Ascending aorta (tissue), 2 donors: Measurements from ENCODE around the gene FFAR3. TPM values are rescaled to one million over a fixed set of nuclear protein-coding genes. Genes with fewer than 3 reads are reported as not detected.
"Not testable (repeated sequence)": the region's sequence is repeated elsewhere in the genome, so short reads cannot be mapped to it uniquely, and the experiment has no call there.

Experiments
- DNase-seq, 2 donors: peaks; one replicate each; pipeline ENCODE4 v3.0.0-alpha.2; 2019; ENCODE audit warnings: low spot score in 2 of 2
- H3K27ac ChIP-seq, 2 donors: fragments of 200-600 bp; sonication (generic); one replicate each; pipeline ENCODE4 v1.5.1; 2016 to 2017; ENCODE audit warnings: mild to moderate bottlenecking in 1 of 2
- H3K27me3 ChIP-seq: fragments of 200-600 bp; sonication (generic); one replicate; pipeline ENCODE4 v1.5.1; 2017
- H3K36me3 ChIP-seq, 2 donors: fragments of 200-600 bp; sonication (generic); one replicate each; pipeline ENCODE4 v1.5.1; 2016
- H3K4me1 ChIP-seq, 2 donors: fragments of 200-600 bp; sonication (generic); one replicate each; pipeline ENCODE4 v1.5.1; 2016 to 2017; ENCODE audit warnings: mild to moderate bottlenecking in 1 of 2
- H3K4me3 ChIP-seq, 2 donors: fragments of 200-600 bp; sonication (generic); one replicate each; pipeline ENCODE4 v1.5.1; 2016 to 2017; ENCODE audit warnings: mild to moderate bottlenecking in 1 of 2
- H3K9me3 ChIP-seq, 2 donors: fragments of 200-600 bp; sonication (generic); one replicate each; pipeline ENCODE4 v1.5.1; 2016
- intact Hi-C: fragments of 100-400 bp; cut with DNase I; formaldehyde crosslinking; loops from one replicate; pipeline ENCODE4 v1.15.1; 2023
- total RNA-seq: library from RNA; depleted of rRNA; stranded (reverse); fragments of >200 nt; gene quantifications from one replicate; pipeline ENCODE4 v1.1.0, GENCODE V29; 2016
- TF ChIP-seq, protein P1 (sequence below), 3 experiments: fragments of 200-600 bp in 2 of 3; fragments of 450-650 bp in 1 of 3; sonication (generic) in 2 of 3; IDR thresholded peaks; one replicate each; pipeline ENCODE4 v1.5.1; 2016 to 2019; ENCODE audit warnings: antibody characterized with exemption in 3 of 3, mild to moderate bottlenecking in 1 of 3, moderate library complexity in 1 of 3

Gene FFAR3
- total RNA-seq, 1 donor from 2014 or later, result not detected

DNA sequence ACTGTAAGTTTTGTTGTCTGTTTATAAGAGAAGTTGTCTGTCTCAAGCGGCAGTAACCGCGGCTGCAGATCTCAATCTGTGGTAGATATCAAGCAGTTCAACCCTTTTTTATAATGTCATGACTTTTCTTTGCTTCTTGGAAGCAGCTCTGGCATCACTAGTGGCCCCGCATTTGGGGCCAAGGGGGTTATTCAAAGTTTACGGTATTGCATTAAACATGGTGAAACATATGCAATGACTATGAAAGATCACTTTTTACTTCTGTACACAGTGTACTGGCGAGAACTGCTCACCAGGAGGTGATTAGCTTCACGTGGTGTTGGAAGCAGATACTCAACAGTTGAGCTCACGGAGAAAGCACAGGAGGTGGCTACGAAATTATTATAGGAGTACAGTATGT, 4.6 kb upstream of the FFAR3 start:
- no peak overlapping the region for H3K4me3 ChIP-seq
- TF ChIP-seq, protein P1, sequence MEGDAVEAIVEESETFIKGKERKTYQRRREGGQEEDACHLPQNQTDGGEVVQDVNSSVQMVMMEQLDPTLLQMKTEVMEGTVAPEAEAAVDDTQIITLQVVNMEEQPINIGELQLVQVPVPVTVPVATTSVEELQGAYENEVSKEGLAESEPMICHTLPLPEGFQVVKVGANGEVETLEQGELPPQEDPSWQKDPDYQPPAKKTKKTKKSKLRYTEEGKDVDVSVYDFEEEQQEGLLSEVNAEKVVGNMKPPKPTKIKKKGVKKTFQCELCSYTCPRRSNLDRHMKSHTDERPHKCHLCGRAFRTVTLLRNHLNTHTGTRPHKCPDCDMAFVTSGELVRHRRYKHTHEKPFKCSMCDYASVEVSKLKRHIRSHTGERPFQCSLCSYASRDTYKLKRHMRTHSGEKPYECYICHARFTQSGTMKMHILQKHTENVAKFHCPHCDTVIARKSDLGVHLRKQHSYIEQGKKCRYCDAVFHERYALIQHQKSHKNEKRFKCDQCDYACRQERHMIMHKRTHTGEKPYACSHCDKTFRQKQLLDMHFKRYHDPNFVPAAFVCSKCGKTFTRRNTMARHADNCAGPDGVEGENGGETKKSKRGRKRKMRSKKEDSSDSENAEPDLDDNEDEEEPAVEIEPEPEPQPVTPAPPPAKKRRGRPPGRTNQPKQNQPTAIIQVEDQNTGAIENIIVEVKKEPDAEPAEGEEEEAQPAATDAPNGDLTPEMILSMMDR (IDR thresholded peaks at IDR 0.05), result no peak
- no peaks in the 10 kb centered on the region for H3K36me3 ChIP-seq
- no peaks in the 10 kb centered on the region for H3K27me3 ChIP-seq
- intact Hi-C loops, result no loop called here
- no peaks in the 10 kb centered on the region for H3K4me1 ChIP-seq
- H3K9me3 ChIP-seq, result no peaks in the 10 kb centered on the region
- no peak for DNase-seq
- no peak overlapping the region for H3K27ac ChIP-seq

DNA sequence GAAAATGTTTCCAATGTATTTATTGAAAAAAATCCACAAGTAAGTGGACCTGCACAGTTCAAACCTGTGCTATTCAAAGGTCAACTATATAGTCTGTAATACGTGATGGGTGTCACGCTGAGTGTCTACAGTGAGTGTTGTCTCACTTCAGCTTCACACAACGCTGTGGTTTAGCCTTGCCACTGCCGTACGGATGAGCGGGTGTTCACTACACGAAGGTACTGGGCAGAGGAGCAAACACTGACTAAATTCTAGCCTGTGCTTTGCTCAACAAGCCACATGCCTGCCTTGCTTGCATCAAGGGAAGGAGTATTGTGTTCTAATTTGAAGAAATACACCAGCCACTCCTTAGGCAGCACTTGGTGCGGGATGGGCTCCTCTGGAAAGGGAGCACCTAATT, 3.4 kb upstream of the FFAR3 start:
- H3K36me3 ChIP-seq, result no peaks in the 10 kb centered on the region
- DNase-seq, result no peak
- no peaks in the 10 kb centered on the region for H3K9me3 ChIP-seq
- H3K4me1 ChIP-seq, result no peaks in the 10 kb centered on the region
- H3K4me3 ChIP-seq, result no peak overlapping the region
- H3K27me3 ChIP-seq, result no peaks in the 10 kb centered on the region
- intact Hi-C loops, result no loop called here
- TF ChIP-seq, protein P1 (IDR thresholded peaks at IDR 0.05), result no peak
- no peak overlapping the region for H3K27ac ChIP-seq

DNA sequence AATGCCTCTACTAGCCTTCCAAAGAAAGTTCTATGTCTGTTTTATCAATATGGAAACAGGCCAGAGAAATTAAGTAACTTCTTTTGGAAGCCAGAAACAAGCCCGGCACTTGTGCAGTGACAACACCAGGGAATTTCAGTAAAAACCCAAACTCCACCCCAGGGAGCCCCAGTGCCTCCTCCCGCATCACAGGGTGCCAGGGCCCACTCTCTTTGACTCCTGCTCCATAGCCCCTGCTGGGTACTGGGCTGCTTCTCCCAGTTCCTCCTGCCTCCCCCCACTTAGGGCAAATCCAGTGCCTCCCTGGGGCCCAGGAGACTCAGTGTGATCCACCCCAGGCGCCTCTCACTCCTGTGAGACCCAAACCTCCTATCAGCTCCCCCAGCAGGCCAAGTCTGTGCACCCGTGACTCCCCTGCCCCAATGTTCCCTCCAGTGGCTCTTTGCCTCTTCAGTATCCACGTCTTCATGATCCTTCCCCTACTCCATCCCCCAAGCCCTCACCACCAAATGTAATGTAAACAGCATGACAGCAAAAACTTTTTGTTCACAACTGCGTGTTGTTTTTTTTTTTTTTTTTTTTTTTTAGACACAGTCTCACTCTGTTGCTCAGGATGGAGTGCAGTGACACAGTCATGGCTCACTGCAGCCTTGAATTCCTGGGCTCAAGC, 2.3 kb upstream of the FFAR3 start:
- H3K27me3 ChIP-seq, result no peaks in the 10 kb centered on the region
- no peak overlapping the region for H3K27ac ChIP-seq
- no peaks in the 10 kb centered on the region for H3K9me3 ChIP-seq
- no peaks in the 10 kb centered on the region for H3K36me3 ChIP-seq
- no peaks in the 10 kb centered on the region for H3K4me1 ChIP-seq
- no peak for DNase-seq
- intact Hi-C loops, result no loop called here
- H3K4me3 ChIP-seq, result no peak overlapping the region
- TF ChIP-seq, protein P1 (IDR thresholded peaks at IDR 0.05), result no peak

DNA sequence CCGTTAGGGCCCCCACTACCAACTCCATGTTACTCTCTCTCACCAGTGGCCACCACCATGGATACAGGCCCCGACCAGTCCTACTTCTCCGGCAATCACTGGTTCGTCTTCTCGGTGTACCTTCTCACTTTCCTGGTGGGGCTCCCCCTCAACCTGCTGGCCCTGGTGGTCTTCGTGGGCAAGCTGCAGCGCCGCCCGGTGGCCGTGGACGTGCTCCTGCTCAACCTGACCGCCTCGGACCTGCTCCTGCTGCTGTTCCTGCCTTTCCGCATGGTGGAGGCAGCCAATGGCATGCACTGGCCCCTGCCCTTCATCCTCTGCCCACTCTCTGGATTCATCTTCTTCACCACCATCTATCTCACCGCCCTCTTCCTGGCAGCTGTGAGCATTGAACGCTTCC, 574 bp downstream of the FFAR3 start:
- H3K27me3 ChIP-seq, H3K27ac ChIP-seq, H3K9me3 ChIP-seq, DNase-seq, H3K4me1 ChIP-seq, H3K4me3 ChIP-seq, H3K36me3 ChIP-seq, intact Hi-C loops: not testable (repeated sequence)

DNA sequence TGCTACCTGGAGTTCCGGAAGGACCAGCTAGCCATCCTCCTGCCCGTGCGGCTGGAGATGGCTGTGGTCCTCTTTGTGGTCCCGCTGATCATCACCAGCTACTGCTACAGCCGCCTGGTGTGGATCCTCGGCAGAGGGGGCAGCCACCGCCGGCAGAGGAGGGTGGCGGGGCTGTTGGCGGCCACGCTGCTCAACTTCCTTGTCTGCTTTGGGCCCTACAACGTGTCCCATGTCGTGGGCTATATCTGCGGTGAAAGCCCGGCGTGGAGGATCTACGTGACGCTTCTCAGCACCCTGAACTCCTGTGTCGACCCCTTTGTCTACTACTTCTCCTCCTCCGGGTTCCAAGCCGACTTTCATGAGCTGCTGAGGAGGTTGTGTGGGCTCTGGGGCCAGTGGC, 1.1 kb downstream of the FFAR3 start:
- H3K36me3 ChIP-seq, intact Hi-C loops, H3K9me3 ChIP-seq, H3K27ac ChIP-seq, H3K4me3 ChIP-seq, H3K27me3 ChIP-seq, H3K4me1 ChIP-seq: not testable (repeated sequence)
- DNase-seq, result peak in 1 of 2 donors; percentile 51

DNA sequence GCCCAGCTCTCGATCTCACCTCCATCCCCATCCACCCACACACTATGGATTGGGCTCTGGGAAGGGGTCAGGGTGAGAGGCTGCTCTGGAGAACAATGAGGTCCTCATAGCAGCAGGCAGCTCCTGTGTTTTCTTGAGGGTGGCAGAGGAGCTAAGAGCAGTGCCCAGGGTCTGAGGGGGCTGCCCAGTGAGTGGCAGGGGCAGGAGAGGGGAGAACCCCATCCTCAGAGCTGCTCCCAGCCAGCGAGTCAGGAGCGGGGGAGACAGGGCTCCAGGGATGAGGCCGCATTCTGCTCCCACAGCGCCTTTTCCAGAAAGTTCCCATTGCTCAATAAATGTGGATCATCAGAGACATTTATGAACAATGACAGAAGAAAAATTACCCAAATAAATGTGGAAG, 1.8 kb downstream of the FFAR3 start:
- intact Hi-C loops, H3K4me1 ChIP-seq, H3K9me3 ChIP-seq, H3K4me3 ChIP-seq, H3K36me3 ChIP-seq, H3K27ac ChIP-seq, H3K27me3 ChIP-seq: not testable (repeated sequence)
- peak in 1 of 2 donors; percentile 37 for DNase-seq

DNA sequence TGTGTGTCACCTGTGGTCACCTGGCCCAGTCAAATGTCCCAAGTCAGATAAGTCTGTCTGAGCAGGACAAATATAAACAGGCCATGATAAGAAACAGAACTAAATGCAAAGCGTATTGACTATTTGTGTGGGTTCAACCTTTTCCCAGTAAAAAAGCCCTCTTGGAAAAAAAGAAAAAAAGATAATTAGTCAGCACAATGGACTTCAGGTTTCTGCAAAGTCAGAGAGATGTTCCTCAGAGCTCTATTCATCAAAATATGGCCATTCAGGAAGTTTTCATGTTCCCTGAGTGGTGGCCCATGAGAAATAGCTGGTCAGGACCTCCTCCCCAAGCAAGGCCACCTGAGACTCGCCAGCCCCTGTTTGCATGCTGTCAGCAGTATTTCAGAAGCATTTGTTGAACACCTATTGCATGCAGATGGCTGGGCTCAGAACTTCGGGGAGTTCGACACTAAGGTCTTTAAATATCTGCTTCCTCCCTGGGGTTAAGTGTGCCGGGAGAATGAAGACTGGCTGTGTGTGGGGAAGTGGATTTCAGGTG, 2.7 kb downstream of the FFAR3 start:
- H3K9me3 ChIP-seq, result no peaks in the 10 kb centered on the region
- H3K27ac ChIP-seq, result no peak overlapping the region
- H3K27me3 ChIP-seq, result no peaks in the 10 kb centered on the region
- H3K4me3 ChIP-seq, result no peak overlapping the region
- intact Hi-C loops, result no loop called here
- H3K4me1 ChIP-seq, result no peaks in the 10 kb centered on the region
- TF ChIP-seq, protein P1 (IDR thresholded peaks at IDR 0.05), result no peak
- DNase-seq, result peak in 1 of 2 donors; percentile 8
- H3K36me3 ChIP-seq, result no peaks in the 10 kb centered on the region
